ENCODE measurements around the gene PACRGL.

DNA sequence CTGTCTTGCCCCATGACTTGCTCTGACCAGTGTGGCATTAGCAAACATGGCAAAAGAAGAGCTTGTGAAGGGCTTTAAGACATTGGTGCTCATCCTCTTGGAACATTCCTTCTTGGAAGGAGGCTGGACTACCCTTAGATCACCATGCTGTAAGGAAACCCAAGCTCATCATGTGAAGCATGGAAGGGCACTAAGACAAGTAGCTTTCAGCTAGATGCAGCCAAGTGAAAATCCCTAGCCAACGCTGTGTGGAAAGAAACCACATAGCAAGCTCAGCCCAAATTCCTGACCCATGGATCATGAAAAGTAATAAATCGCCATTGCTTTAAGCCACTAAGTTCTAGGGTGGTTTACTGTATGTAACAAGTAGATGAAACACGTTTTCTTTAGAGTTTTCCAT lies 12.4 kb upstream of the PACRGL start:
- TF ChIP-seq CTCF (IDR thresholded peaks at IDR 0.05): no peak
- TF ChIP-seq, protein P1, sequence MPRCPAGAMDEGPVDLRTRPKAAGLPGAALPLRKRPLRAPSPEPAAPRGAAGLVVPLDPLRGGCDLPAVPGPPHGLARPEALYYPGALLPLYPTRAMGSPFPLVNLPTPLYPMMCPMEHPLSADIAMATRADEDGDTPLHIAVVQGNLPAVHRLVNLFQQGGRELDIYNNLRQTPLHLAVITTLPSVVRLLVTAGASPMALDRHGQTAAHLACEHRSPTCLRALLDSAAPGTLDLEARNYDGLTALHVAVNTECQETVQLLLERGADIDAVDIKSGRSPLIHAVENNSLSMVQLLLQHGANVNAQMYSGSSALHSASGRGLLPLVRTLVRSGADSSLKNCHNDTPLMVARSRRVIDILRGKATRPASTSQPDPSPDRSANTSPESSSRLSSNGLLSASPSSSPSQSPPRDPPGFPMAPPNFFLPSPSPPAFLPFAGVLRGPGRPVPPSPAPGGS (IDR thresholded peaks at IDR 0.05): no peak
- no peak for TF ChIP-seq NPAS2 (CRISPR knock-in tag; IDR thresholded peaks at IDR 0.05; ENCODE audit: borderline replicate concordance)

All from A549 (cell line).